NCI-H1105 (cell line): Measurements from ENCODE around the gene ARMC9.

Experiments
- DNase-seq: peaks from one replicate; lab custom pipeline; 2025; lab: John Stamatoyannopoulos, UW

The ARMC9 gene

DNA sequence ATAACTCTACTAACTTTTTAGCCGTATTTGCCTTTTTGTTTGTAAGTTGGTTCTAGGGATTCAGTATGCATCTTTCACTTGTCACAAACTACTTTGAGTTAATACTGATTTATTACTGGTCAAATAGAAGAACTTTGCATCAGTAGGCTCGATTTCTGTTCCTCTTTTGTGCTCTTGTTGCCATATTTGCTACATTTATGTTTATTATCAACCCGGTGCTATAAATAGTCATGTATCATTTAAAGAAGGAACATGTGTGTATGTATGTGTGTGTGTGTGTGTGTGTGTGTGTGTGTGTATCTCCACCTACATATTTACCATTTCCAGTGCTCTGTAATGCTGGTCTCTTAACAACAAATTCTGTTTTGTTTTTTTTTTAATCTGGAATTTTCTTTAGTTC lies 117.5 kb downstream of the ARMC9 start:
- no peak for DNase-seq

DNA sequence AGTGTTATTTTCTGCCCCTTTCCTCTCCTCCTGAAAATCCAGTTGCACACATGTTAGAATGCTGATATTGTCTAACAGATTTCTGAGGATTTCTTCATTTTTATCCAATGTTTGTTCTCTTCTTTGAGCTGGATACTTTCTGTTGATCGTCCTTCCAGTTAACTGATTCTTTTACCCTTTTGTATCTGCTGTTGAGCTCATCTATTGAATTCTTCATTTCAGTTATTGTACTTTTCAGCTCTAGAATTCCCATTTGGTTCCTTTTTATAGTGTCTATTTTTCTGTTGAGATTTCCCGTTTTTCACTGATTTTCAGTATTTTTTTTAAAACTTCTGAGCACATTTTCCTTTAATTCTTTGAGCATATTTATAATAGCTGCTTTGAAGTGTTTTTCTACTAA lies 119.1 kb downstream of the ARMC9 start:
- no peak for DNase-seq

DNA sequence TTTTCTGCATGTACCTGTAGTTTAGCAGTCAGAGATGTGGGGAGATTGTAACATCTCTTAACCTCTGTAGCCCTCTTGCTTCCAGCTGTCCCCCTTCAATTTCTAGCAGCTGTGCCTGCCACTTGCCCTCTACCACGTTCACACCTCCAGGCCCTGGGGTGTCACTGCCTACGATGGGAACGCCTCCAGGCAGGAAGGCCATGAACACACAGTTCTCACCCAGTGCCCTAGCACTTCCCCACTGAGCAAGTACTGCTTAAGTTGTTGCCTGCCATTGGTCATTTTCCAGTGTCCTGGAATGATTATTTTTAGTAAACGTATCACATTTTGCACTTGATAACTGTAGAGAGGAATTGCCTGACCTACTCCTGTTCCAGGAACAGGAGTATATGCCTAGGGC lies 120.0 kb downstream of the ARMC9 start:
- DNase-seq: no peak

DNA sequence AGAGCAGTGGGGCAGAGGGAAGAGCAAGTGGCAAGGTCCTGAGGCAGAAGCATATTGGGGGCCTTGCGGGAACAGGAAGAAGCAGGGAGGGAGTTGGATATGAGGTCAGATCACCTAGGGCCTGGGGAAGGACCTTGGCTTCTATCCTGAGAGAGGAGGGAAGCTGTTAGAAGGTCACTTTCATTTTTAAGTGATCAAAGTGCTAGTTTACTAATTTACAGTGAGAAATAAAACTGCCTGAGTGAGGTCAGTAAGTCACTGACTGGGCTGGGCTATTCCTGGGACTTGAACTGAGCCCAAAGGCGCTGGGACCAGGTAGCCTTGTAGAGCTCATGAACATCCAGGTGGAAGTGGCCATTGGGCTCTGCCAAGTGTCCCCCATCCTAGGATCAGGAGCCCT lies 120.5 kb downstream of the ARMC9 start:
- no peak for DNase-seq

DNA sequence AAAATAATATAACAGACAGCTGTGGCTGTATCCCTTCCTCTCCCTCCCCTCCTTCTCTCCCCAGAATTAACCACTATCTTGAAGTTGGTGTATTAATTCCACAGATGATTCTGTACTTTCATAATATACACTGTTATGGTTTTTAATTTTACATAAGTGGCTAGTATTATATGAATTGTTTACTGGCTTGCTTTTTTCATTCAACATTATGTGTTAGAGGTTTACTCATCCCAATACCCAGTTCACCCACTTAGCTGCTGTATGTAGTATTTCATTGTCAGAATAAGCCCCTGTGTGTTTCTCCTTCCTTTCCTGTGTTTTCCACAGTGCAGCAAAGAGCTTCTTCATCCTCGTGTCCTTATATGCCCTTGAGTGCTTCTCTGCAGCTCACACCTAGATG lies 121.4 kb downstream of the ARMC9 start:
- DNase-seq: no peak

DNA sequence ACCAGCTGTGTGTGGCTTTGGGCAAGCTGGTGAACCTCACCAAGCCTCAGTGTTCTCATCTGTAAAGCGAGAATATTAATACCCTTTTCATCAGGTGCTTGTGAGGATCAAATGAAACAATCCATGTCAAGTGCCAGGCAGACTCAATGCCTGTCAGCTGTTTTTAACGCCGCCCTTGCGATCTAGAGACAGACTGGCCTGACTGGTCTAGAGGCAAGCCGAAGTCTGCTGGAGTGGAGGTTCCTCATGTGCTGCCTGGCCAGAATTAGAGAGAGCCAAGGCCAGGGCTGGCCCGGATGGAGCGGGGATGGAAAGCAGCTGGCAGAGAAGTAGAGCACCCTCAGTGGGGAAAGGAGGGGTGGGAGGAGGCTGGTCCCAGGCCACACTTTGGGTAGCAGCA lies 122.6 kb downstream of the ARMC9 start:
- DNase-seq: no peak

DNA sequence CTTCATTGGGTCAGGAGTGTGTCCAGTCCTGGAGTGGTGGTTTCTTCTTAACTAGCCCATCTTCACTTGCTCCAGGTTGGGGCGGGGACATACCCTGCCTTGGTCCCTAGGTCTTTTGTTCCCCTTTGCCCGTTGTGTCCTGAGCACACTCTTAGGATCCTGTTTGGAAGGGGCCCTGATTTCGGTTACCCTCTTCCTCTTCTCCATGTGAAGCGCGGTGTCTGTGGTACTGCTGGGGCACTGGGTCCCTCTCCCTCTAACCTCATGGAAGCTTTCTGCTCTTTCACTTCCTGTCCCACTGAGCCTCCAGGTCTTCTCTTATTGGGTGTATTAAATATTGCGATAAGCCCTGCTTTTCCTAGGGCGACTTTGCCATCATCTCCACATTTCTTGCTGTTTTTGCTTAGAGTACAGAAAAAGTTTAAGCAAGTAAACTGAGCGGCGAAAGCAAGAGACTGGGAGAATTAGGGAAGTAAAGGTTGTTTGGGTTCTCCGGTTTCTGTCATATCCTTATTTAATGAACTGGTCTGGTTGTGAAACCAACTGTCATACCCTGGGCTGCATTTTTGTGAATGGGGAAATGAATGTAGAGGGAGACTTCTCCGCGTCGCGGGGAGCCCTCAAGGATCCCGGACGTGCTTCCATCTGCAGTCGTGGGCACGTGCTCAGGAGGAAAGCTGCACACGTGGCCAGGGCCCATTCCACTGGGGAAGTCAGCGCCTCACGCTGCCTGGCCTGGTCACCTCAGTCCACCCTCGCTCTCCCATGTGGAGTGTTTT lies 123.3 kb downstream of the ARMC9 start:
- DNase-seq: no peak

GRCh38 chr2:231323316-231323715 lies 124.9 kb downstream of the ARMC9 start:
- no peak for DNase-seq

DNA sequence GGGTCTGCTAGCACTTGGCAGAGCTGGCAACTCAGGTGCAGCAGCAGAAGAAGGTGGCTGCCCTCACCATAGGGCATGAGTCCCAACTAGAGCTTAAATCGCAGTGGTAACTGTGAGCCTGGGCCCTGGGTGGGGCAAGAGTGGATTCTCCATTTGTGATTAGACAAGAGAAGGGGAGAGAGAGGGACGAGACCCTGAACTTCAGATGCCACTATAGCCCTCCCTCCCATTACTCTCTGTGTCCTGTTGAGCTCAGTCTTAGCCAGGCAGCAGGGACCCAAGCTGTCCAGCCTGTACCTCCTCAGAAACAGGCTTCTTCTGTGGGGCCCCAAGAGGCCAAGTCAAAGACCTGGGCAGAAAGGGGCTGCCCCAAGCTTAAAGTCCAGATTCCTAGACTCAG lies 127.4 kb downstream of the ARMC9 start:
- DNase-seq: no peak

DNA sequence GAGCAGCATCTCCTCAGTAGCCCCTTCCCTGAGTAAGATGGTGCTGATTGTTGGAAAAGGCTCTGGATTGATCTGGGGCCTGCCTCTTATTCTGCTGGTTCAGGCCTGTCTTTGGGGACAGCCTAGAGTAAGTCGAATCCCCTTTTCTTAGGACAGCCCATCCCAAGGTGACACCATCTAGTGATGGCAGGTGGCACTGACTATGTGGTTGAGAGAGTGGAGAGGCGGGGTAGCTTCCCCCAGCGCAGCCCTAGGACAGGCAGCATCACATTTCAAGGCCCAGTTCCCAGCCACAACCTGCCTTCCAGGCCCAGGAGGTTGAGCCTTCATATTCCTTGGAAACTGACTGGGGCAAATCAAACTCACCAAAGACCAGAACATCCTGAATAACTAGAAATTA lies 128.0 kb downstream of the ARMC9 start:
- DNase-seq: no peak

DNA sequence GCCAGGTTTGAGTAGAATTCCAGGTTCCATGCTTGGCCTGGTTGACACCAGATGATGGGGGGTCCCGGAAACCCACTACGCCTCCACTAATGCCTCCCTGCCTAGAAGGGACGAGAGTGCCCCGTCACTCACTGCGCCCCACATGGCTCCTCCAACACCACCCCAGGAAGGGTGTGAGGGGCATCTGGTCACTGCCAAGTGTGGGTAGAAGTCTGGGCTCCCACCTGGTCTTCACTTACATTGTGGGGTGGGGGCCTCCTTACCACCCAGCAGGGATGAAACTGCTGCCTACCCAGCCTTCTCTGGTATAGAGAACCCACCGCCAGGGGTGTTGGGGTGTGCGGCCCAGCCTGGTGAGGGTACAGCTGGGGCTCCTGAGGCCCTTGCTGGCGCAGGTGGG lies 131.9 kb downstream of the ARMC9 start:
- no peak for DNase-seq

GRCh38 chr2:231331533-231331932 lies 133.1 kb downstream of the ARMC9 start:
- no peak for DNase-seq

DNA sequence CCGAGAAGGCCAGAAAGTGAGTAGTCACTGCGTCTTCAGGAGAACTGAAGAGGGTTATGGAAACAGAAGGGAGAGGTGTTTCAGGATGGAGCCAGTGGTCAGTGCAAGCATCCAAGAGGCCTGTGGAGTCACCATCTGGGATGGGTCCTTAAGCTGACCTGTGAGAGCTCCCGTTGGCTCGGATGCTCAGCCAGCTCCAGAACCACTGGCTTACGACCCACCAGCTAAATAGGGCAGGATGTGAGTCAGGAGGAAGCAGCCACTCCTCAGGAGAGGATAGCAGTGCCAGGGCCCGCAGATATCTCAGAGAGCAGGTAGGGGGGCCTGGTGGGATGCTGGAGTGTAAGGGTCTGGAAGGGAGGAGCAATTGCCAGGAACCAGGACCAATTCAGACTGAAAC lies 134.0 kb downstream of the ARMC9 start:
- DNase-seq: no peak

- DNase-seq: no peak
Observed at GRCh38 chr2:231332872-231333500, 134.6 kb downstream of the ARMC9 start.

DNA sequence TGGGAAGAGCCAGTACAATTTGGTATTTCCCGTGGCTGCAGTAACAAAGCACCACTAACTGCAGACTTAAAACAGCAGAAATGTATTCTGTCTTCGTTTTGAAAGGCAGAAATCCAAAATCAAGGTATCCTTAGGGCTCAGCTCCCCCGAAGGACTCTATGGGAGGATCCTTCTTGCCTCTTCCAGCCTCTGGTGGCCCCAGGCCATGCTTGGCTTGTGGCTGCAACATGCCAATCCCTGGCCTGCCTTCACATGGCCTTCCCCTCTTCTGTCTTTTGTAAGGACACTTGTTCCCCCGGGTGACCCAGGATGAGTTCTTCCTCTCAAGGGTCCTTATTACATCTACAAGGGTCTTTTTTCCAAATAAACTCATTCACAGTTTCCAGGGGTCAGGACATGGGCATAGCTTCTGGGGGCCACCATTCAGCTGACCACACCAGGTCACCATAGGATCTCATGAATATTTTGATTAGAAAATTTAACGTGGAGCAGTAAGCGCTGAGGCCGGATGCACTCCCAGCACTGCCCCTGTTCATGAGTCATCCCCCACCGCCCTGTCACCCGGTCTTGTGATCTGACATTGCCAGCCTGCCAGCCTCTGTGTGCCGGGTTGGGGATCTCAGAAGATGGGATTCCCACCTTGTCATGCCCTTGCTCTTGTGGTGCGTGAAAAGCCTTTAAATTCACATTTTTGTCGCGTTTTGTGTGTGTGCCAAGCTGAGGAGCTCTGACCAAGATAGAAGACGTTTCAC lies 135.9 kb downstream of the ARMC9 start:
- no peak for DNase-seq

GRCh38 chr2:231334981-231335380 lies 136.6 kb downstream of the ARMC9 start:
- no peak for DNase-seq

GRCh38 chr2:231335591-231335990 lies 137.2 kb downstream of the ARMC9 start:
- no peak for DNase-seq

- no peak for DNase-seq
Observed at GRCh38 chr2:231336236-231336635, 137.8 kb downstream of the ARMC9 start.

GRCh38 chr2:231336700-231337099 lies 138.3 kb downstream of the ARMC9 start:
- DNase-seq: no peak

- no peak for DNase-seq
Observed at GRCh38 chr2:231337807-231338759, 139.7 kb downstream of the ARMC9 start.

- no peak for DNase-seq
Observed at GRCh38 chr2:231339316-231339715, 140.9 kb downstream of the ARMC9 start.

DNA sequence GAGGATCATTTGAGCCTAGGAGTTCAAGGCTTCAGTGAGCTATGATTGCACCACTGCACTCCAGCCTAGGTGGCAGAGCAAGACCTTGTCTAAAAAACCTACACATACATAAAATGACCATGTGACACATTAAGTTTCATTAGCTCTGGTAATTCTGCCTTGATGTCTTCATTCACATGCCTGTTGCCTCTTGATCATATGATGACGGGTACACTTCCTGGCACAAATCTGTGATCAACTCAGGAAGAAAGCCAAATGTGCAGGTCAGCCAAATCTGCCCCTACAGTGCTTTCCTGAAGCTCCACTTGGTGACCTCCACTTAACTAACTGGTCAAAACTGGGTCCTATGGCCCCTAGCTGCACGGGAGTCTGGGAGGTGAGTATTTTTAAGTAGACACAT lies 142.7 kb downstream of the ARMC9 start:
- no peak for DNase-seq
